Fibroblast of peridontal ligament (primary cell): Measurements from ENCODE around the gene CCDC50.

Experiments used
- DNase-seq: peaks from one replicate; pipeline ENCODE4 v3.0.0-alpha.2; 2010; ENCODE audit errors: extremely low read depth

CCDC50 gene

GRCh38 chr3:191378142-191378812, 49.1 kb downstream of the CCDC50 start:
- no peak for DNase-seq

GRCh38 chr3:191379446-191379845, 50.3 kb downstream of the CCDC50 start:
- no peak for DNase-seq

- DNase-seq: peak; percentile 40
Observed at GRCh38 chr3:191380001-191380400, 50.8 kb downstream of the CCDC50 start.

- no peak for DNase-seq
Observed at GRCh38 chr3:191381303-191381702, 52.1 kb downstream of the CCDC50 start.

GRCh38 chr3:191382661-191383060, 53.5 kb downstream of the CCDC50 start:
- no peak for DNase-seq

- DNase-seq: peak; percentile 68
Observed at GRCh38 chr3:191383124-191383523, 53.9 kb downstream of the CCDC50 start.

- DNase-seq: no peak
Observed at GRCh38 chr3:191385101-191385500, 55.9 kb downstream of the CCDC50 start.

GRCh38 chr3:191387441-191388077, 58.4 kb downstream of the CCDC50 start:
- DNase-seq: no peak

GRCh38 chr3:191388823-191389222, 59.6 kb downstream of the CCDC50 start:
- peak; percentile 60 for DNase-seq

GRCh38 chr3:191390580-191390979, 61.4 kb downstream of the CCDC50 start:
- no peak for DNase-seq

- DNase-seq: peak; percentile 36
Observed at GRCh38 chr3:191391861-191392808, 62.9 kb downstream of the CCDC50 start.

- no peak for DNase-seq
Observed at GRCh38 chr3:191393146-191393545, 64.0 kb downstream of the CCDC50 start.

- no peak for DNase-seq
Observed at GRCh38 chr3:191397771-191398170, 68.6 kb downstream of the CCDC50 start.

- no peak for DNase-seq
Observed at GRCh38 chr3:191398607-191399006, 69.4 kb downstream of the CCDC50 start.

GRCh38 chr3:191399918-191400317, 70.7 kb downstream of the CCDC50 start:
- peak; percentile 4 for DNase-seq

GRCh38 chr3:191401775-191402357, 72.7 kb downstream of the CCDC50 start:
- no peak for DNase-seq

- no peak for DNase-seq
Observed at GRCh38 chr3:191409791-191410359, 80.7 kb downstream of the CCDC50 start.

- peak; percentile 93 for DNase-seq
Observed at GRCh38 chr3:191412759-191413158, 83.6 kb downstream of the CCDC50 start.

GRCh38 chr3:191414286-191414685, 85.1 kb downstream of the CCDC50 start:
- peak; percentile 5 for DNase-seq

GRCh38 chr3:191414732-191415131, 85.5 kb downstream of the CCDC50 start:
- DNase-seq: no peak

GRCh38 chr3:191415566-191415965, 86.4 kb downstream of the CCDC50 start:
- no peak for DNase-seq

- no peak for DNase-seq
Observed at GRCh38 chr3:191417457-191417729, 88.2 kb downstream of the CCDC50 start.
